Nephron (organoid): ENCODE results near the gene NEUROD4.

Experiments used
- H3K27ac Mint-ChIP-seq, 3 experiments: 2 replicates each; pipeline ENCODE4 v1.8.0; 2020; ENCODE audit warnings: mixed read lengths in 3 of 3, mild to moderate bottlenecking in 2 of 3, moderate library complexity in 1 of 3
- H3K27me3 Mint-ChIP-seq: 2 replicates; pipeline ENCODE4 v1.8.0; 2021; ENCODE audit warnings: low read depth, mild to moderate bottlenecking, moderate library complexity, mixed read lengths
- H3K36me3 Mint-ChIP-seq: 2 replicates; pipeline ENCODE4 v1.8.0; 2020; ENCODE audit warnings: low read depth, mixed read lengths
- H3K4me1 Mint-ChIP-seq: 2 replicates; pipeline ENCODE4 v1.8.0; 2020; ENCODE audit warnings: mixed read lengths
- H3K4me3 Mint-ChIP-seq, 3 experiments: 2 replicates each; pipeline ENCODE4 v1.8.0; 2020; ENCODE audit warnings: mild to moderate bottlenecking in 3 of 3, mixed read lengths in 3 of 3, moderate library complexity in 2 of 3
- H3K9me3 Mint-ChIP-seq: 2 replicates; pipeline ENCODE4 v1.8.0; 2020; ENCODE audit warnings: mixed read lengths
- TF ChIP-seq, protein P1 (sequence below), 3 experiments: fragments of 200-600 bp; sonication (generic); IDR thresholded peaks; one replicate each; pipeline ENCODE4 v1.5.0; 2021; ENCODE audit warnings: antibody characterized with exemption in 3 of 3; ENCODE audit not compliant: unreplicated experiment in 3 of 3

The NEUROD4 gene

DNA sequence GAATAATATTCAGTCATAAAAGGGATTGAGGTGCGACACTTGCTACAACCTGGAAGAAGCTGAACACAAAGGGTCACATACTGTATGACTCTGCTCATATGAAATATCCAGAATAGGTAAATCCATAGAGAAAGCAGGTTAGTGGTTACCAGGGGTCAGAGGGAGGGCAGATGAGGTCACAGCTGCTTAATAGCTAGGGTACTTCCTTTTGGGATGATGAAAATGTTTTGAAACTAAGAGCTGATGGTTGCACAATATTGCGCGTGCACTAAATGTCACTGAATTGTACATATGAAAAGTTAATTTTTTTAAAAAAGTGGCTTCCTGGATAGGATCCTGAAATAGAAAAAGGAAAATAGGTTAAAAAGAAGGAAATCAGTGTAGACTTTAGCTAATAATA, 23.8 kb downstream of the NEUROD4 start:
- no peaks in the 10 kb centered on the region for H3K9me3 Mint-ChIP-seq
- H3K27ac Mint-ChIP-seq = no peak overlapping the region
- no peaks in the 10 kb centered on the region for H3K36me3 Mint-ChIP-seq
- H3K4me1 Mint-ChIP-seq = peaks cover 18% of the 10 kb centered on the region
- H3K4me3 Mint-ChIP-seq = no peak overlapping the region
- TF ChIP-seq, protein P1, sequence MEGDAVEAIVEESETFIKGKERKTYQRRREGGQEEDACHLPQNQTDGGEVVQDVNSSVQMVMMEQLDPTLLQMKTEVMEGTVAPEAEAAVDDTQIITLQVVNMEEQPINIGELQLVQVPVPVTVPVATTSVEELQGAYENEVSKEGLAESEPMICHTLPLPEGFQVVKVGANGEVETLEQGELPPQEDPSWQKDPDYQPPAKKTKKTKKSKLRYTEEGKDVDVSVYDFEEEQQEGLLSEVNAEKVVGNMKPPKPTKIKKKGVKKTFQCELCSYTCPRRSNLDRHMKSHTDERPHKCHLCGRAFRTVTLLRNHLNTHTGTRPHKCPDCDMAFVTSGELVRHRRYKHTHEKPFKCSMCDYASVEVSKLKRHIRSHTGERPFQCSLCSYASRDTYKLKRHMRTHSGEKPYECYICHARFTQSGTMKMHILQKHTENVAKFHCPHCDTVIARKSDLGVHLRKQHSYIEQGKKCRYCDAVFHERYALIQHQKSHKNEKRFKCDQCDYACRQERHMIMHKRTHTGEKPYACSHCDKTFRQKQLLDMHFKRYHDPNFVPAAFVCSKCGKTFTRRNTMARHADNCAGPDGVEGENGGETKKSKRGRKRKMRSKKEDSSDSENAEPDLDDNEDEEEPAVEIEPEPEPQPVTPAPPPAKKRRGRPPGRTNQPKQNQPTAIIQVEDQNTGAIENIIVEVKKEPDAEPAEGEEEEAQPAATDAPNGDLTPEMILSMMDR (IDR thresholded peaks at IDR 0.05; ENCODE audit: unreplicated experiment in 3 of 3) = no peak
- H3K27me3 Mint-ChIP-seq = peaks cover 10% of the 10 kb centered on the region

DNA sequence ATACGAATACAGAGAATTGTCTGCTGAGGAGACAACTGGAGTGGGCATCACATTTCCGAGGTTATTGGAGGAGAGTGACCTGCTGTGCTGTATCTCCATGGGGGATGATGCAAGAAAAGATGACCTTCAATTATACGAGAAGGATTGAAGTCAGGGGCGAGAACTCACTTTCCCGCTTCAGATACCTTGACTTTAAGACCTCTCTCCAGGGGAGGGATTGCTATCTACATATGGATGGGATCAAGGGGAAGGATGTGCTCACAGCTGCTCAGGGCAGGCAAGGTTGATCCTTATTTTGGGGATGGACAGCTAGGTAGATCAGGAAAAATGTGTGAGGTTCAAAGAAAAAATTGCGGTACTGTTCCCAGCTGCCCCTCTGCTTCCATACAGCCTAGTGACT, 24.4 kb downstream of the NEUROD4 start:
- H3K4me1 Mint-ChIP-seq = peaks cover 12% of the 10 kb centered on the region
- H3K27ac Mint-ChIP-seq = no peak overlapping the region
- H3K9me3 Mint-ChIP-seq = no peaks in the 10 kb centered on the region
- no peak overlapping the region for H3K4me3 Mint-ChIP-seq
- TF ChIP-seq, protein P1 (IDR thresholded peaks at IDR 0.05; ENCODE audit: unreplicated experiment in 3 of 3) = no peak
- peaks cover 10% of the 10 kb centered on the region for H3K27me3 Mint-ChIP-seq
- no peaks in the 10 kb centered on the region for H3K36me3 Mint-ChIP-seq

DNA sequence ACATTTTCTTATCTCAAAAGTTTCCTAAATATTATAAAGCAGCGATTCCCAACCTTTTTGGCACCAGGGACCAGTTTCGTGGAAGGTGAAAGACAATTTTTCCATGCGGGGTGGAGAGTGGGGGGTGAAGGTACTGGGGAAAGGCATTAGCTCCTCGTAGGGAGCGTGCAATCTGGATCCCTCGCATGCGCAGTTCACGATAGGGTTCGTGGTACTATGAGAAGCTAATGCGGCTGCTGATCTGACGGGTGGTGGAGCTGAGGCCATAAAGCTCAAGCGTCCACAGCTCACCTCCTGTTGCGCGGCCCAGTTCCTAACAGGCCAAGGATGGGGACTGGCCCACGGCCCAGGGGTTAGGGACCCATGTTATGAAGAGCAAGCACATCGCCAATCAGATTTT, 29.9 kb downstream of the NEUROD4 start:
- Mint-ChIP-seq H3K4me1 (no peaks in the 10 kb centered on the region), H3K36me3 (no peaks in the 10 kb centered on the region), H3K9me3 (no peaks in the 10 kb centered on the region), H3K27me3 (peaks cover 4% of the 10 kb centered on the region), H3K27ac (no peak overlapping the region), H3K4me3 (no peak overlapping the region)
- TF ChIP-seq, protein P1 (IDR thresholded peaks at IDR 0.05; ENCODE audit: unreplicated experiment in 3 of 3) = no peak

DNA sequence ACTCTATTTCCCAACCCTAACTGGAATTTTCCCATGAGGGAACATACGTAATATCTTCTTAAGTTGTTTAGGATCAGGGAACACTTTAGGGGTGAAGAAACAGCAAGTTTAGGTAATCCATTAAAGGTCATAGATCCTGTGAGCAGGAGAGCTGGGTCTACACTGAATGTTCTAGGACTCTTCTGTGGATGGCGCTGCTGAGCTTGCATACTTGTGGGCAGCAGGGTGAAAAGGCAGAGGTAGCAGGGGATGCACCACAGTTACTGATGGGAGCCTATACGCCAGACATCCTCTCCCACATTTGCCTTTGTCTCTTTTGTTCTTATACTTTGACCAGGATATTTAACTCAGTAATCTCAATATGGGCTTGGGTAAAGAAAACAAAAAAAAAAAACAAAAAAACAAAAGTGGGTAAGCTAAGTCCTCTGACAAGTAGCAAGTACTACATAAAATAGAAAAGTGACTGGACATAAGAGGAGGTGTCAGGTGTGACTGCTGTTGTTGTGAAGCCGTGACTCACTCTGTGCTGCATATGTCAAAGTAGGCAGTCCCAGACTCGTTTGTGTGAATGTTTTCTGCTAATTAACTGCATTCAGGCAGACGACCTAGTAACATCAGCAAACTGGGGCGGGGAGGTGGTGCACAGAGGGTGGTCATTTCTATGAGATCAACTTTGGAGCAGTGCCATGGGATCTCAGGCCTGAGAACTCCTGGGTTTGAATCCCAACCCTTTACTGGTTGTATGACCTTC, 31.6 kb downstream of the NEUROD4 start:
- H3K4me1 Mint-ChIP-seq = no peaks in the 10 kb centered on the region
- peaks cover 4% of the 10 kb centered on the region for H3K27me3 Mint-ChIP-seq
- TF ChIP-seq, protein P1 (IDR thresholded peaks at IDR 0.05; ENCODE audit: unreplicated experiment in 3 of 3) = no peak
- no peak overlapping the region for H3K4me3 Mint-ChIP-seq
- H3K9me3 Mint-ChIP-seq = no peaks in the 10 kb centered on the region
- no peaks in the 10 kb centered on the region for H3K36me3 Mint-ChIP-seq
- no peak overlapping the region for H3K27ac Mint-ChIP-seq

DNA sequence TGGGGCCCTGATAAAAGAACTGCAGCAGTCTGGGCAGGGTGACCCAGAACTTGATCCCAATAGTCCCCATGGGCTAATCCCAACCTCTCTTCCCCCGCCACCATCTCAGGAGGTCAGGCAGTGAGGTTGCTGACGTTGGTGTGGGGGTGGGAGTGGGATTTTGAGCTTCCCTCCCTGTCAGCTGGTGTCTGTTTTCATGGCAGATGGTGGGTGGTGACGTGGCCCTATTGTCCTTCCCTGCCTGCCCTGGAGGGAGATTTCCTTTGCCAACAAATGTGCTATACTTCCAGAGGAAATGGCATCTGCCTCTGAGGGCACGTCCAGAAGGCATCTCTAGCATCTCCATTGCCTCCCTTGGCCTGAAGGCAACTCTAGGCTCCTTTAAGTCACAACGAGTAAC, 37.7 kb downstream of the NEUROD4 start:
- H3K4me3 Mint-ChIP-seq = no peak overlapping the region
- TF ChIP-seq, protein P1 (IDR thresholded peaks at IDR 0.05; ENCODE audit: unreplicated experiment in 3 of 3) = no peak
- no peaks in the 10 kb centered on the region for H3K36me3 Mint-ChIP-seq
- H3K4me1 Mint-ChIP-seq = peaks cover 39% of the 10 kb centered on the region
- no peaks in the 10 kb centered on the region for H3K9me3 Mint-ChIP-seq
- H3K27me3 Mint-ChIP-seq = peaks cover 4% of the 10 kb centered on the region
- H3K27ac Mint-ChIP-seq = peak overlapping the region in 1 of 3 experiments; percentile 17

DNA sequence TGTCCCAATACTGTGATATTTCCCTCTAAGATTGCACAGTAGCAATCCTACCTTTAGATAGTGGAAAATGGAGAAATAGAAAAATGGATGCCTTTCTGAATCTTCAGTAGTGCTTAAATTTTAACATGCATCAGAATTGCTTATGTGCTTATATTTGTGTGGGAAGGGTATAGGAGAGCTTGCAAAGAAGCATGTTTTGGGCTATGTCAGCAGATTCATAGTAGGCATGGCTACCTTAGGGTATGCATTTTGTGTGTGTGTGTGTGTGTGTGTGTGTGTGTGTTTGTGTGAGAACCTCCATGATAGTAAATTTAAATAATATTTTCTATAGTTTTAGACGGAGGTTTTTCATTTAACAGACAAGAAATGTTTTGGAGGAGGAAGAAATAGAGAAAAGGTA, 38.3 kb downstream of the NEUROD4 start:
- TF ChIP-seq, protein P1 (IDR thresholded peaks at IDR 0.05; ENCODE audit: unreplicated experiment in 3 of 3) = no peak
- Mint-ChIP-seq H3K27ac (no peak overlapping the region), H3K36me3 (no peaks in the 10 kb centered on the region), H3K9me3 (no peaks in the 10 kb centered on the region), H3K4me3 (no peak overlapping the region), H3K27me3 (peaks cover 4% of the 10 kb centered on the region), H3K4me1 (peaks cover 39% of the 10 kb centered on the region)
